GM23338 (cell line): Measurements from ENCODE around the gene RAB6A. TPM values are rescaled to one million over a fixed set of nuclear protein-coding genes. Genes with fewer than 3 reads are reported as not detected.

Experiments used
- ATAC-seq: fragments of 200-7000 bp; cut with Tn5 transposase; 3 replicates; pipeline ENCODE4 v1.9.1; 2020
- DNase-seq: peaks from one replicate; pipeline ENCODE4 v3.0.0-alpha.2; 2015; ENCODE audit warnings: low spot score
- H2AFZ ChIP-seq: fragments of 200-600 bp; sonication (generic); 2 replicates; pipeline ENCODE4 v1.8.0; 2016; ENCODE audit warnings: antibody characterized with exemption, mild to moderate bottlenecking, moderate library complexity
- H3F3A ChIP-seq: fragments of 200-600 bp; sonication (generic); replicated peaks from 2 replicates; pipeline ENCODE4 v1.8.0; 2017; ENCODE audit warnings: antibody characterized with exemption, mixed run types, low read depth
- H3K27ac ChIP-seq: fragments of 200-600 bp; sonication (generic); 2 replicates; pipeline ENCODE4 v1.6.1; 2016; ENCODE audit warnings: low read depth
- H3K27me3 ChIP-seq: fragments of 200-600 bp; sonication (generic); 2 replicates; pipeline ENCODE4 v1.8.0; 2016; ENCODE audit warnings: mild to moderate bottlenecking, mixed run types, moderate library complexity; ENCODE audit not compliant: insufficient read depth
- H3K36me3 ChIP-seq: fragments of 200-600 bp; sonication (generic); 2 replicates; pipeline ENCODE4 v1.8.0; 2016; ENCODE audit warnings: mild to moderate bottlenecking; ENCODE audit not compliant: insufficient read depth
- H3K4me1 ChIP-seq: fragments of 200-600 bp; sonication (generic); 2 replicates; pipeline ENCODE4 v1.8.0; 2016; ENCODE audit warnings: mild to moderate bottlenecking, moderate library complexity; ENCODE audit not compliant: insufficient read depth
- H3K4me2 ChIP-seq: fragments of 200-600 bp; sonication (generic); 2 replicates; pipeline ENCODE4 v1.7.1; 2017; ENCODE audit warnings: mixed run types
- H3K4me3 ChIP-seq: fragments of 200-600 bp; sonication (generic); 2 replicates; pipeline ENCODE4 v1.6.1; 2016; ENCODE audit warnings: mixed run types
- H3K79me2 ChIP-seq: fragments of 200-600 bp; sonication (generic); replicated peaks from 2 replicates; pipeline ENCODE4 v1.8.0; 2017; ENCODE audit warnings: mild to moderate bottlenecking; ENCODE audit not compliant: insufficient read depth
- H3K9me2 ChIP-seq: fragments of 200-600 bp; sonication (generic); 2 replicates; pipeline ENCODE4 v1.8.0; 2017; ENCODE audit not compliant: insufficient read depth
- H4K20me1 ChIP-seq: fragments of 200-600 bp; sonication (generic); replicated peaks from 2 replicates; pipeline ENCODE4 v1.8.0; 2017; ENCODE audit warnings: mild to moderate bottlenecking; ENCODE audit not compliant: insufficient read depth
- H3K27ac Mint-ChIP-seq: 2 replicates; pipeline ENCODE4 v1.8.0; 2020; ENCODE audit warnings: inconsistent platforms, mild to moderate bottlenecking, moderate library complexity, mixed read lengths
- H3K27me3 Mint-ChIP-seq: 3 replicates; pipeline ENCODE4 v1.8.0; 2022; ENCODE audit warnings: low read depth, mild to moderate bottlenecking, moderate library complexity, mixed read lengths, inconsistent platforms; ENCODE audit not compliant: insufficient read depth, poor library complexity
- H3K36me3 Mint-ChIP-seq: 3 replicates; pipeline ENCODE4 v1.8.0; 2021; ENCODE audit warnings: low read depth, mild to moderate bottlenecking, inconsistent platforms, moderate library complexity, mixed read lengths
- H3K4me1 Mint-ChIP-seq: 3 replicates; pipeline ENCODE4 v1.8.0; 2020; ENCODE audit warnings: mild to moderate bottlenecking, inconsistent platforms, mixed read lengths
- H3K4me3 Mint-ChIP-seq: 3 replicates; pipeline ENCODE4 v1.8.0; 2021; ENCODE audit warnings: moderate library complexity, mild to moderate bottlenecking, inconsistent platforms, mixed read lengths
- H3K9me3 Mint-ChIP-seq: 3 replicates; pipeline ENCODE4 v1.8.0; 2020; ENCODE audit warnings: moderate library complexity, mild to moderate bottlenecking, inconsistent platforms, mixed read lengths
- CREB1 ChIP-seq: fragments of 250-450 bp; sonication (Bioruptor Pico); IDR thresholded peaks from 2 replicates; pipeline ENCODE4 v1.5.0; 2020; ENCODE audit warnings: low read depth, mild to moderate bottlenecking, moderate library complexity
- EZH2 ChIP-seq: fragments of 200-600 bp; sonication (generic); IDR thresholded peaks from one replicate; pipeline ENCODE4 v1.8.0; 2017; ENCODE audit warnings: antibody characterized with exemption, mild to moderate bottlenecking, low read depth; ENCODE audit not compliant: unreplicated experiment
- EZH2phosphoT487 ChIP-seq: fragments of 200-600 bp; sonication (generic); IDR thresholded peaks from one replicate; pipeline ENCODE4 v1.8.1; 2018; ENCODE audit warnings: antibody characterized with exemption; ENCODE audit not compliant: unreplicated experiment
- JUNB ChIP-seq: IDR thresholded peaks from one replicate; pipeline ENCODE4 v1.6.1; 2016; ENCODE audit warnings: antibody characterized with exemption; ENCODE audit not compliant: unreplicated experiment
- NANOG ChIP-seq: IDR thresholded peaks from 2 replicates; pipeline ENCODE4 v1.6.1; 2016; ENCODE audit warnings: antibody characterized with exemption, borderline replicate concordance
- ZNF114 ChIP-seq: fragments of 250-450 bp; sonication (Bioruptor Pico); IDR thresholded peaks from 2 replicates; pipeline ENCODE4 v1.5.0; 2020; ENCODE audit warnings: mild to moderate bottlenecking, moderate library complexity
- polyA plus RNA-seq: library from polyadenylated mRNA; unstranded; fragments of >200 nt; fragmentation: Nextera tagmentation; extraction: Ambion mirVana; gene quantifications from 2 replicates; pipeline ENCODE4 v1.2.1, GENCODE V29; 2016
- total RNA-seq: library from RNA; depleted of rRNA; stranded (reverse); fragments of >200 nt; shearing (Covaris generic); gene quantifications from 2 replicates; pipeline ENCODE4 v1.2.3, GENCODE V29; 2014
- TF ChIP-seq, protein P1 (sequence below), 2 experiments: fragments of 200-600 bp in 1 of 2; sonication (generic) in 1 of 2; conservative IDR thresholded peaks; 2 replicates each; pipeline versions ENCODE4 v1.5.1 to v1.6.1; 2016 to 2017; ENCODE audit warnings: antibody characterized with exemption in 2 of 2, low read depth in 2 of 2, mild to moderate bottlenecking in 2 of 2, moderate library complexity in 1 of 2
- TF ChIP-seq, protein P2 (sequence below): IDR thresholded peaks from 2 replicates; pipeline ENCODE4 v1.6.1; 2016; ENCODE audit warnings: antibody characterized with exemption

The RAB6A gene
- total and polyA plus RNA-seq, 2 experiments from 2014 or later: 61.1 to 127 TPM

DNA sequence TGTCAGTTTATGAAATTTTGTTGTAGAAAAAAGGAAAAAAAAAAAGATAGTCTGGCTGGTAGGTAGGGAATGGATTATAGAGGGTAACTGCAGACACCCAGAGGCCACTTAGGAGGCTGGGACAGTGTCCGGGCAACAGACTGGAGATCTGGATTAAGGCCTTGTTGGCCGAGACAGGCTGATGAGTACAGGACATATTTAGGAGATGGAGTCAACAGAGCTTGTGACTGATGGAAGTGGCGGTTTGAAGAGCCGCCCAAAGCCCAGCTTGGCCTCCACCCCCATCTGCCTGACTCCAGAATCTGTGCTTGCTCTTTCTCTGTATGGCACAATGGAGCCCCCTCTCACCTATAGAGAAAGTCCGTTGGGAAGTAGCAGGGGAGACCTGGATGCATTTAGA lies 106.9 kb downstream of the RAB6A start:
- peaks cover 17% of the 10 kb centered on the region for H3K4me1 Mint-ChIP-seq
- Histone ChIP-seq H3K79me2 (no peaks in the 10 kb centered on the region), H3K9me2 (no peaks in the 10 kb centered on the region), H3K4me3 (no peak overlapping the region), H3K36me3 (no peaks in the 10 kb centered on the region), H2AFZ (no peak overlapping the region), H3F3A (no peaks in the 10 kb centered on the region), H3K27ac (no peak overlapping the region), H4K20me1 (no peaks in the 10 kb centered on the region; the same call in none of the 2 replicates), H3K4me2 (no peak overlapping the region), H3K4me1 (no peaks in the 10 kb centered on the region; the same call in 1 of the 2 replicates), H3K27me3 (peaks cover 1% of the 10 kb centered on the region; the same call in 1 of the 2 replicates)
- DNase-seq: no peak
- no peaks in the 10 kb centered on the region for H3K36me3 Mint-ChIP-seq
- no peaks in the 10 kb centered on the region for H3K9me3 Mint-ChIP-seq
- ATAC-seq: no peak
- no peak overlapping the region for H3K27ac Mint-ChIP-seq
- H3K4me3 Mint-ChIP-seq: no peak overlapping the region
- peaks cover 4% of the 10 kb centered on the region for H3K27me3 Mint-ChIP-seq
- TF ChIP-seq ZNF114 (CRISPR knock-in tag): no peak
- TF ChIP-seq, protein P1, sequence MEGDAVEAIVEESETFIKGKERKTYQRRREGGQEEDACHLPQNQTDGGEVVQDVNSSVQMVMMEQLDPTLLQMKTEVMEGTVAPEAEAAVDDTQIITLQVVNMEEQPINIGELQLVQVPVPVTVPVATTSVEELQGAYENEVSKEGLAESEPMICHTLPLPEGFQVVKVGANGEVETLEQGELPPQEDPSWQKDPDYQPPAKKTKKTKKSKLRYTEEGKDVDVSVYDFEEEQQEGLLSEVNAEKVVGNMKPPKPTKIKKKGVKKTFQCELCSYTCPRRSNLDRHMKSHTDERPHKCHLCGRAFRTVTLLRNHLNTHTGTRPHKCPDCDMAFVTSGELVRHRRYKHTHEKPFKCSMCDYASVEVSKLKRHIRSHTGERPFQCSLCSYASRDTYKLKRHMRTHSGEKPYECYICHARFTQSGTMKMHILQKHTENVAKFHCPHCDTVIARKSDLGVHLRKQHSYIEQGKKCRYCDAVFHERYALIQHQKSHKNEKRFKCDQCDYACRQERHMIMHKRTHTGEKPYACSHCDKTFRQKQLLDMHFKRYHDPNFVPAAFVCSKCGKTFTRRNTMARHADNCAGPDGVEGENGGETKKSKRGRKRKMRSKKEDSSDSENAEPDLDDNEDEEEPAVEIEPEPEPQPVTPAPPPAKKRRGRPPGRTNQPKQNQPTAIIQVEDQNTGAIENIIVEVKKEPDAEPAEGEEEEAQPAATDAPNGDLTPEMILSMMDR (conservative IDR thresholded peaks at IDR 0.05; ENCODE audit: low read depth in 2 of 2): no peak
- no peak for TF ChIP-seq NANOG
- no peak for TF ChIP-seq EZH2phosphoT487
- TF ChIP-seq JUNB: no peak
- no peak for TF ChIP-seq CREB1 (CRISPR knock-in tag)
- TF ChIP-seq, protein P2, sequence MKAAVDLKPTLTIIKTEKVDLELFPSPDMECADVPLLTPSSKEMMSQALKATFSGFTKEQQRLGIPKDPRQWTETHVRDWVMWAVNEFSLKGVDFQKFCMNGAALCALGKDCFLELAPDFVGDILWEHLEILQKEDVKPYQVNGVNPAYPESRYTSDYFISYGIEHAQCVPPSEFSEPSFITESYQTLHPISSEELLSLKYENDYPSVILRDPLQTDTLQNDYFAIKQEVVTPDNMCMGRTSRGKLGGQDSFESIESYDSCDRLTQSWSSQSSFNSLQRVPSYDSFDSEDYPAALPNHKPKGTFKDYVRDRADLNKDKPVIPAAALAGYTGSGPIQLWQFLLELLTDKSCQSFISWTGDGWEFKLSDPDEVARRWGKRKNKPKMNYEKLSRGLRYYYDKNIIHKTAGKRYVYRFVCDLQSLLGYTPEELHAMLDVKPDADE: no peak
- no peak for TF ChIP-seq EZH2

- Mint-ChIP-seq H3K4me3 (no peak overlapping the region), H3K27me3 (peaks cover 7% of the 10 kb centered on the region), H3K4me1 (peaks cover 25% of the 10 kb centered on the region), H3K27ac (no peak overlapping the region), H3K36me3 (no peaks in the 10 kb centered on the region), H3K9me3 (no peaks in the 10 kb centered on the region)
- H3K79me2 ChIP-seq: no peaks in the 10 kb centered on the region
- DNase-seq (no peak), ATAC-seq (no peak)
- H3K4me1 ChIP-seq: peaks cover 9% of the 10 kb centered on the region; the same call in 1 of the 2 replicates
- no peaks in the 10 kb centered on the region for H3K9me2 ChIP-seq
- H3K27ac ChIP-seq: no peak overlapping the region
- TF ChIP-seq JUNB (no peak), EZH2phosphoT487 (no peak)
- TF ChIP-seq, protein P2: no peak
- H3F3A ChIP-seq: 0 out of 2 replicates have a peak, but pooled peaks cover 3% of the 10 kb centered on the region
- H3K27me3 ChIP-seq: peaks cover 6% of the 10 kb centered on the region; the same call in 1 of the 2 replicates
- H4K20me1 ChIP-seq: no peaks in the 10 kb centered on the region; the same call in 1 of the 2 replicates
- H3K36me3 ChIP-seq: no peaks in the 10 kb centered on the region
- H3K4me3 ChIP-seq: no peak overlapping the region
- H3K4me2 ChIP-seq: no peak overlapping the region
- H2AFZ ChIP-seq: no peak overlapping the region
These were observed 107.9 kb downstream of the RAB6A start for GRCh38 chr11:73652856-73653559.
